HCT116 (cell line): Measurements from ENCODE around the gene NAPSA. TPM values are rescaled to one million over a fixed set of nuclear protein-coding genes. Genes with fewer than 3 reads are reported as not detected.

Experiments
- ATAC-seq: fragments of 200-7000 bp; cut with Tn5 transposase; 2 replicates; pipeline ENCODE4 v1.9.1; 2020; ENCODE audit warnings: mild to moderate bottlenecking, moderate library complexity
- BruUV-seq: library from RNA; stranded (reverse); fragments of 400-500 nt; replicated peaks from 2 replicates; lab custom pipeline; 2021; lab: Mats Ljungman, UMichigan
- CTCF ChIA-PET: fragments of 300-600 bp; sonication (Branson Sonifier 250); formaldehyde crosslinking; loops from one replicate; lab custom pipeline; 2021; ENCODE audit warnings: antibody characterized with exemption; lab: Charles Lee
- POLR2A ChIA-PET: fragments of 300-600, 350-600 bp; sonication (Branson Sonifier 250); formaldehyde crosslinking; loops from one replicate; lab custom pipeline; 2021; ENCODE audit warnings: antibody characterized with exemption; lab: Charles Lee
- RAD21 ChIA-PET, 2 experiments: fragments of 300-600 bp; sonication (Branson Sonifier 250); formaldehyde crosslinking; loops; one replicate each; lab custom pipeline; 2023; ENCODE audit warnings: low total read pairs in 2 of 2; ENCODE audit not compliant: uncharacterized antibody in 2 of 2, unreplicated experiment in 2 of 2, low non-redundant PET in 1 of 2; lab: Charles Lee
- DNase-seq: peaks from one replicate; pipeline ENCODE4 v3.0.0-alpha.2; 2010; ENCODE audit warnings: low read depth, low spot score
- H2AFZ ChIP-seq: fragments of 200-600 bp; shearing (Covaris generic), sonication (generic); 2 replicates; pipeline ENCODE4 v1.6.1; 2017; ENCODE audit warnings: low read depth, mixed run types, mixed read lengths, antibody characterized with exemption, low read length; ENCODE audit not compliant: poor library complexity, severe bottlenecking
- H3K27ac ChIP-seq: 2 replicates; pipeline ENCODE4 v1.5.1; 2012; ENCODE audit warnings: low read depth, low read length
- H3K27me3 ChIP-seq: fragments of 200-600 bp; sonication (generic); 2 replicates; pipeline ENCODE4 v1.6.1; 2016; ENCODE audit warnings: mixed run types, low read length, mixed read lengths; ENCODE audit not compliant: insufficient read depth
- H3K36me3 ChIP-seq, 2 experiments: fragments of 200-500 bp in 1 of 2; fragments of 200-600 bp in 1 of 2; sonication (Bioruptor generic) in 1 of 2; sonication (generic) in 1 of 2; 2 replicates each; pipeline versions ENCODE4 v1.5.1 to v1.6.1; 2014 to 2016; ENCODE audit warnings: low read length in 2 of 2, inconsistent platforms in 1 of 2, mixed read lengths in 1 of 2, mixed run types in 1 of 2; ENCODE audit not compliant: insufficient read depth in 2 of 2, control insufficient read depth in 1 of 2
- H3K4me1 ChIP-seq, 2 experiments: fragments of 200-600 bp in 1 of 2; sonication (generic) in 1 of 2; 2 replicates each; pipeline versions ENCODE4 v1.5.1 to v1.6.1; 2012 to 2017; ENCODE audit warnings: low read length in 2 of 2, inconsistent platforms in 1 of 2, mild to moderate bottlenecking in 1 of 2, mixed read lengths in 1 of 2, mixed run types in 1 of 2, moderate library complexity in 1 of 2; ENCODE audit not compliant: insufficient read depth in 2 of 2, control insufficient read depth in 1 of 2
- H3K4me2 ChIP-seq: fragments of 200-600 bp; sonication (generic); 2 replicates; pipeline ENCODE4 v1.6.1; 2017; ENCODE audit warnings: mixed run types, low read length, mixed read lengths
- H3K4me3 ChIP-seq, 2 experiments: fragments of 200-600 bp in 1 of 2; sonication (generic) in 1 of 2; replicated peaks in 1 of 2; 2 replicates each; pipeline ENCODE4 v1.5.1; 2011 to 2016; ENCODE audit warnings: low read length in 2 of 2, control low read depth in 1 of 2, low read depth in 1 of 2, mild to moderate bottlenecking in 1 of 2, mixed read lengths in 1 of 2, mixed run types in 1 of 2
- H3K79me2 ChIP-seq: fragments of 200-600 bp; sonication (generic); 2 replicates; pipeline ENCODE4 v1.6.1; 2017; ENCODE audit warnings: mild to moderate bottlenecking, mixed run types, low read length, moderate library complexity, mixed read lengths; ENCODE audit not compliant: insufficient read depth
- H3K9ac ChIP-seq: fragments of 200-600 bp; sonication (generic); 2 replicates; pipeline ENCODE4 v1.6.1; 2016; ENCODE audit warnings: low read length, mixed read lengths
- H3K9me2 ChIP-seq: fragments of 200-600 bp; sonication (generic), shearing (Covaris generic); 2 replicates; pipeline ENCODE4 v1.6.1; 2017; ENCODE audit warnings: mixed run types, mild to moderate bottlenecking, moderate library complexity; ENCODE audit not compliant: insufficient read depth
- H3K9me3 ChIP-seq, 2 experiments: fragments of 200-500 bp in 1 of 2; fragments of 200-600 bp in 1 of 2; sonication (Bioruptor generic) in 1 of 2; sonication (generic) in 1 of 2; 2 replicates each; pipeline ENCODE4 v1.6.1; 2014 to 2017; ENCODE audit warnings: low read length in 2 of 2, mixed read lengths in 2 of 2, inconsistent platforms in 1 of 2, low read depth in 1 of 2, mild to moderate bottlenecking in 1 of 2, mixed run types in 1 of 2, moderate library complexity in 1 of 2; ENCODE audit not compliant: control insufficient read depth in 1 of 2, insufficient read depth in 1 of 2
- H4K20me1 ChIP-seq: fragments of 200-600 bp; sonication (generic), shearing (Covaris generic); 2 replicates; pipeline ENCODE4 v1.6.1; 2017; ENCODE audit warnings: mixed run types, mild to moderate bottlenecking, moderate library complexity; ENCODE audit not compliant: insufficient read depth
- CBX3 ChIP-seq: IDR thresholded peaks from 2 replicates; pipeline ENCODE4 v1.6.1; 2012; ENCODE audit warnings: low read depth
- EZH2phosphoT487 ChIP-seq: fragments of 200-600 bp; IDR thresholded peaks from 2 replicates; pipeline ENCODE4 v1.6.1; 2018; ENCODE audit warnings: antibody characterized with exemption, borderline replicate concordance
- FOSL1 ChIP-seq: IDR thresholded peaks from 2 replicates; pipeline ENCODE4 v1.6.1; 2012; ENCODE audit warnings: low read depth
- JUND ChIP-seq: IDR thresholded peaks from 2 replicates; pipeline ENCODE4 v1.6.1; 2012
- POLR2A ChIP-seq: IDR thresholded peaks from 2 replicates; pipeline ENCODE4 v1.7.0; 2011; ENCODE audit warnings: borderline replicate concordance; ENCODE audit not compliant: insufficient read depth, insufficient read length; ENCODE audit errors: extremely low read depth
- POLR2AphosphoS5 ChIP-seq: IDR thresholded peaks from 2 replicates; pipeline ENCODE4 v1.6.1; 2011; ENCODE audit warnings: mild to moderate bottlenecking, low read depth, low read length, moderate library complexity
- RAD21 ChIP-seq: IDR thresholded peaks from 2 replicates; pipeline ENCODE4 v1.6.1; 2012; ENCODE audit warnings: low read depth, mild to moderate bottlenecking
- SIN3A ChIP-seq: IDR thresholded peaks from 2 replicates; pipeline ENCODE4 v1.6.1; 2012; ENCODE audit warnings: low read depth
- SP1 ChIP-seq: IDR thresholded peaks from 2 replicates; pipeline ENCODE4 v1.6.1; 2012; ENCODE audit warnings: low read depth
- TCF7L2 ChIP-seq: IDR thresholded peaks from 2 replicates; pipeline ENCODE4 v1.7.0; 2011; ENCODE audit warnings: borderline replicate concordance, inconsistent platforms; ENCODE audit not compliant: insufficient read depth, insufficient read length; ENCODE audit errors: extremely low read depth
- intact Hi-C: fragments of 100-400 bp; cut with micrococcal nuclease; formaldehyde crosslinking; loops from 2 replicates; pipeline ENCODE4 v1.10.0; 2022
- total RNA-seq: library from RNA; stranded (reverse); gene quantifications from one replicate; pipeline ENCODE4 v1.2.1, GENCODE V29; 2021; ENCODE audit not compliant: unreplicated experiment
- TF ChIP-seq, protein P1 (sequence below): IDR thresholded peaks from 2 replicates; pipeline ENCODE4 v1.6.1; 2012; ENCODE audit warnings: low read depth
- TF ChIP-seq, protein P2 (sequence below), 3 experiments: fragments of 200-600 bp in 1 of 3; sonication (generic) in 1 of 3; IDR thresholded peaks in 2 of 3; conservative IDR thresholded peaks in 1 of 3; 2 replicates each; pipeline ENCODE4 v1.5.1; 2012 to 2017; ENCODE audit warnings: low read depth in 2 of 3, low read length in 2 of 3, antibody characterized with exemption in 1 of 3, borderline replicate concordance in 1 of 3, control low read depth in 1 of 3, mild to moderate bottlenecking in 1 of 3, mixed read lengths in 1 of 3, mixed run types in 1 of 3, moderate library complexity in 1 of 3; ENCODE audit not compliant: insufficient read depth in 1 of 3
- TF ChIP-seq, protein P3 (sequence below): IDR thresholded peaks from 2 replicates; pipeline ENCODE4 v1.6.1; 2012

The NAPSA gene
- total RNA-seq, 1 experiment from 2014 or later: 4.4 TPM

DNA sequence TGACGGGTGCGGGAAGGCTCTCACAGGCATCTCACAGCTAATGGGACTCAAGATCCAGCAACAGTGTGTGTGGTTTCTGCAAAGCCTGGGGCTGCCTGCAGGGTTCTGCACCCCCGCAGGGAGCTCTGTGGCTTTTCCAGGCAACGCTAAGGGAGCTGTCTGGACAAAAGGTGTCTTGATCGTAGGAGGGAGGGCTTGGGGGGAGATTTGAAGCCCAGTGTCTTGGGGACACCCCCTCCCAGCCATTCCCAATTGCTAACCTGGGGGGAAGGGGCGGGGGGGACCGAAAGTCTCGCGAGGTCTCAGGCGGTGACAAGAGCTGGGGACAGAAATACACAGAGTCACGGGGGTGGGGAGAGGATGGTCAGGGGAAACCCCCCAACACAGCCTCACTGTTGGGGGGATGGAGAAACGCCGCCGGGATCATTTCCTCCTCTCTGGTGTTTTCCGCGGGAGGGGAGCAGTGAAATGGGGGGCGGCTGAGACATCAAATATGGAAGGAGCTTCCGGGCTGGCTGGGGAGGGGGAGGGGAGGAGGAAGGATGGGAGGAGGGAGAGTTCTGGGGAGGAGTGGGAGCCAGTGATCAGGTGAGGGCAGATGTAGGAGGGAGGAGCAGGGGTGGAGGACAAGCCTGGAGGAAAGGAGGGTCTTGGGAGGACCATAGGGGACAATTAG is 49.5 kb downstream of the NAPSA start (continued):
- TF ChIP-seq, protein P1, sequence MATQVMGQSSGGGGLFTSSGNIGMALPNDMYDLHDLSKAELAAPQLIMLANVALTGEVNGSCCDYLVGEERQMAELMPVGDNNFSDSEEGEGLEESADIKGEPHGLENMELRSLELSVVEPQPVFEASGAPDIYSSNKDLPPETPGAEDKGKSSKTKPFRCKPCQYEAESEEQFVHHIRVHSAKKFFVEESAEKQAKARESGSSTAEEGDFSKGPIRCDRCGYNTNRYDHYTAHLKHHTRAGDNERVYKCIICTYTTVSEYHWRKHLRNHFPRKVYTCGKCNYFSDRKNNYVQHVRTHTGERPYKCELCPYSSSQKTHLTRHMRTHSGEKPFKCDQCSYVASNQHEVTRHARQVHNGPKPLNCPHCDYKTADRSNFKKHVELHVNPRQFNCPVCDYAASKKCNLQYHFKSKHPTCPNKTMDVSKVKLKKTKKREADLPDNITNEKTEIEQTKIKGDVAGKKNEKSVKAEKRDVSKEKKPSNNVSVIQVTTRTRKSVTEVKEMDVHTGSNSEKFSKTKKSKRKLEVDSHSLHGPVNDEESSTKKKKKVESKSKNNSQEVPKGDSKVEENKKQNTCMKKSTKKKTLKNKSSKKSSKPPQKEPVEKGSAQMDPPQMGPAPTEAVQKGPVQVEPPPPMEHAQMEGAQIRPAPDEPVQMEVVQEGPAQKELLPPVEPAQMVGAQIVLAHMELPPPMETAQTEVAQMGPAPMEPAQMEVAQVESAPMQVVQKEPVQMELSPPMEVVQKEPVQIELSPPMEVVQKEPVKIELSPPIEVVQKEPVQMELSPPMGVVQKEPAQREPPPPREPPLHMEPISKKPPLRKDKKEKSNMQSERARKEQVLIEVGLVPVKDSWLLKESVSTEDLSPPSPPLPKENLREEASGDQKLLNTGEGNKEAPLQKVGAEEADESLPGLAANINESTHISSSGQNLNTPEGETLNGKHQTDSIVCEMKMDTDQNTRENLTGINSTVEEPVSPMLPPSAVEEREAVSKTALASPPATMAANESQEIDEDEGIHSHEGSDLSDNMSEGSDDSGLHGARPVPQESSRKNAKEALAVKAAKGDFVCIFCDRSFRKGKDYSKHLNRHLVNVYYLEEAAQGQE: no peak
- no peak for TF ChIP-seq TCF7L2

DNA sequence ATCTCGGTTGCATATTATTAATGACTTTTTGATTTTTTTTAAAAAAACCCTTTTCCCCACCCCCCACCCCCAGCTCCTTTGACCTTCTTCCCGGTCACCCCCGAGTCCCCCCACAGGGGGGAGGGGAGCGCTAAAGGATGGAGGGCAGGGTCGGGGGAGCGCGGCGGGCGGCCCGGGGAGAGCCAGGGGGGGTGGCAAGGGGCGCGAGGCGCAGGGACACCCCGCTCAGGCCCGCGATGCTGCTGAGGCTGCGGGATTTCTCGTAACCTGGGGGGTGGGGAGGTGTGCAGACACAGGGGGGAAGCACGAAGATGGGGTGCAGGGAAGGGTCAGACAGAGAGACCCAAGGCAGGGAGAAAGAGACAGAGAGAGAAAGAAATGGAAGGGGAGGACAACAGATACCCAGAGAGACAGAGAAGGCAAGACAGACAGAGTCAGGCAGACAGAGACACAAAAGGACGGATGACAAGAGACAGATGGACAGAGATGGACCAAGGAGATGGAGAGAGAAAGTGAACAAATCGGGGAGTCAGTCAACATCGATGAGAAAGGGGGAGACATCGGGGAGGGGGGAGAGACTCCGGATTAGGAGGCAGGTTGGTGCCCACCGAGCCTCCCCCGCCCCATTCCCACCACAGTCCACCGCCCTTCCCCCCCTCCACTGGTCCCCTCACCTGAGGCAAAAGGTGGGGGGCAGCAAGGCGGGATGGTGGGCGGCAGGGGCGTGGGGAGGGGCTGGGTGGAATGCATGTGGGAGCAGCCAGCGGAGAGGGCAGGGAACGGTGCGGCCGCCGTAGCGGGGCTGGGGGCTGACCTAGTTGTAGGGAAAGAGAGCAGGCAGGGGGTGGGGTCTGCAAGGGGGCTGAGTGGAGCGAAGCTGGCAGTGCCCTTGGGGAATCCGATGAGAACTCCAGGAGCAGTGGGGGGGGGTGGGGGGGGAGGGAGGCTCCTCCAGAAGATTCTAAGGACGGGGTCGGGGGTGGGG is 50.4 kb downstream of the NAPSA start:
- Histone ChIP-seq H3K9ac (no peak overlapping the region), H3K4me3 (no peak overlapping the region), H3K27ac (no peak overlapping the region), H3K36me3 (no peaks in the 10 kb centered on the region), H3K4me1 (peaks cover 0 to 4% of the 10 kb centered on the region in 2 experiments; a peak in 1 of 4 replicates), H3K27me3 (no peaks in the 10 kb centered on the region), H3K79me2 (no peaks in the 10 kb centered on the region), H3K4me2 (no peak overlapping the region), H4K20me1 (no peaks in the 10 kb centered on the region), H2AFZ (no peak overlapping the region), H3K9me2 (no peaks in the 10 kb centered on the region), H3K9me3 (no peaks in the 10 kb centered on the region)
- CTCF ChIA-PET: no interaction called here
- RAD21 ChIA-PET: no interaction called here
- intact Hi-C loops: no loop called here
- no peak for ATAC-seq
- POLR2A ChIA-PET: no interaction called here
- no peak for DNase-seq
- no TSS peak for BruUV-seq
- TF ChIP-seq, protein P2, sequence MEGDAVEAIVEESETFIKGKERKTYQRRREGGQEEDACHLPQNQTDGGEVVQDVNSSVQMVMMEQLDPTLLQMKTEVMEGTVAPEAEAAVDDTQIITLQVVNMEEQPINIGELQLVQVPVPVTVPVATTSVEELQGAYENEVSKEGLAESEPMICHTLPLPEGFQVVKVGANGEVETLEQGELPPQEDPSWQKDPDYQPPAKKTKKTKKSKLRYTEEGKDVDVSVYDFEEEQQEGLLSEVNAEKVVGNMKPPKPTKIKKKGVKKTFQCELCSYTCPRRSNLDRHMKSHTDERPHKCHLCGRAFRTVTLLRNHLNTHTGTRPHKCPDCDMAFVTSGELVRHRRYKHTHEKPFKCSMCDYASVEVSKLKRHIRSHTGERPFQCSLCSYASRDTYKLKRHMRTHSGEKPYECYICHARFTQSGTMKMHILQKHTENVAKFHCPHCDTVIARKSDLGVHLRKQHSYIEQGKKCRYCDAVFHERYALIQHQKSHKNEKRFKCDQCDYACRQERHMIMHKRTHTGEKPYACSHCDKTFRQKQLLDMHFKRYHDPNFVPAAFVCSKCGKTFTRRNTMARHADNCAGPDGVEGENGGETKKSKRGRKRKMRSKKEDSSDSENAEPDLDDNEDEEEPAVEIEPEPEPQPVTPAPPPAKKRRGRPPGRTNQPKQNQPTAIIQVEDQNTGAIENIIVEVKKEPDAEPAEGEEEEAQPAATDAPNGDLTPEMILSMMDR (IDR thresholded peaks at IDR 0.05 in 2 of 3, conservative IDR thresholded peaks at IDR 0.05 in 1 of 3; ENCODE audit: borderline replicate concordance in 1 of 3, insufficient read depth in 1 of 3, low read depth in 2 of 3, low read length in 2 of 3): no peak
- TF ChIP-seq RAD21: no peak
- TF ChIP-seq, protein P3, sequence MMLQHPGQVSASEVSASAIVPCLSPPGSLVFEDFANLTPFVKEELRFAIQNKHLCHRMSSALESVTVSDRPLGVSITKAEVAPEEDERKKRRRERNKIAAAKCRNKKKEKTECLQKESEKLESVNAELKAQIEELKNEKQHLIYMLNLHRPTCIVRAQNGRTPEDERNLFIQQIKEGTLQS: no peak
- no peak for TF ChIP-seq JUND
- TF ChIP-seq FOSL1: no peak
- TF ChIP-seq SP1: no peak
- TF ChIP-seq, protein P1: no peak
- TF ChIP-seq SIN3A: no peak
- TF ChIP-seq POLR2A: no peak
- TF ChIP-seq EZH2phosphoT487: no peak
- no peak for TF ChIP-seq CBX3
- no peak for TF ChIP-seq POLR2AphosphoS5
